GM12878 (cell line): ENCODE measurements around the gene DHCR7. TPM values are rescaled to one million over a fixed set of nuclear protein-coding genes. Genes with fewer than 3 reads are reported as not detected.

Experiments
- ATAC-seq: fragments of 200-7000 bp; cut with Tn5 transposase; 3 replicates; pipeline ENCODE4 v1.9.1; 2020; ENCODE audit warnings: mild to moderate bottlenecking, moderate library complexity
- BruUV-seq: library from RNA; stranded (reverse); fragments of 400-500 nt; replicated peaks from 2 replicates; lab custom pipeline; 2021; lab: Mats Ljungman, UMichigan
- CTCF ChIA-PET: fragments of 300-600 bp; sonication (Branson Sonifier 250); formaldehyde crosslinking; extraction: SDS; loops from one replicate; lab custom pipeline; 2021; ENCODE audit warnings: inconsistent platforms; lab: Yijun Ruan, JAX
- POLR2A ChIA-PET: fragments of 350-600 bp; formaldehyde crosslinking; extraction: SDS; loops from one replicate; lab custom pipeline; 2021; ENCODE audit warnings: inconsistent platforms; lab: Charles Lee
- RAD21 ChIA-PET: fragments of 300-600 bp; sonication (Branson Sonifier 250); formaldehyde crosslinking; loops from one replicate; lab custom pipeline; 2023; ENCODE audit warnings: antibody characterized with exemption; ENCODE audit not compliant: unreplicated experiment; lab: Charles Lee
- SMC1A ChIA-PET: fragments of 300-600 bp; sonication (Branson Sonifier 250); formaldehyde crosslinking; loops from one replicate; lab custom pipeline; 2023; ENCODE audit not compliant: unreplicated experiment, uncharacterized antibody; lab: Charles Lee
- DNase-seq: peaks from one replicate; pipeline ENCODE4 v3.0.0-alpha.2; 2011; ENCODE audit warnings: low read depth, low spot score
- FAIRE-seq: peaks from 3 replicates; lab custom pipeline; 2011; peaks lifted over from hg19 to GRCh38; lab: Jason Lieb, UNC
- H2AFZ ChIP-seq: 2 replicates; pipeline ENCODE4 v1.6.0; 2011; ENCODE audit warnings: low read depth, low read length, control low read depth; ENCODE audit not compliant: control insufficient read depth
- H3K27ac ChIP-seq: 2 replicates; pipeline ENCODE4 v1.5.1; 2011; ENCODE audit warnings: control low read depth; ENCODE audit not compliant: control insufficient read depth, insufficient read depth
- H3K27me3 ChIP-seq, 2 experiments: replicated peaks in 1 of 2; 2 replicates each; pipeline versions ENCODE4 v1.6.0 to v1.6.1; 2011; ENCODE audit warnings: low read length in 1 of 2; ENCODE audit not compliant: control insufficient read depth in 2 of 2, insufficient read depth in 2 of 2
- H3K36me3 ChIP-seq, 2 experiments: 2 replicates each; pipeline ENCODE4 v1.5.1; 2011; ENCODE audit warnings: low read length in 1 of 2; ENCODE audit not compliant: control insufficient read depth in 2 of 2, insufficient read depth in 2 of 2
- H3K4me1 ChIP-seq: 2 replicates; pipeline ENCODE4 v1.6.1; 2011; ENCODE audit warnings: mild to moderate bottlenecking, low read length, moderate library complexity, mixed read lengths; ENCODE audit not compliant: control insufficient read depth, insufficient read depth
- H3K4me2 ChIP-seq: 2 replicates; pipeline ENCODE4 v1.6.0; 2011; ENCODE audit warnings: control low read depth; ENCODE audit not compliant: control insufficient read depth, insufficient read depth
- H3K4me3 ChIP-seq: fragments of 200-600 bp; sonication (generic); 2 replicates; pipeline ENCODE4 v1.5.1; 2016
- H3K79me2 ChIP-seq: 2 replicates; pipeline ENCODE4 v1.6.0; 2011; ENCODE audit warnings: low read length; ENCODE audit not compliant: control insufficient read depth, insufficient read depth
- H3K9ac ChIP-seq: 2 replicates; pipeline ENCODE4 v1.8.0; 2011; ENCODE audit warnings: low read length, control low read depth, mixed read lengths; ENCODE audit not compliant: control insufficient read depth, insufficient read depth
- H3K9me3 ChIP-seq: replicated peaks from 3 replicates; pipeline ENCODE4 v1.5.1; 2011; ENCODE audit warnings: mild to moderate bottlenecking, low read length; ENCODE audit not compliant: control insufficient read depth, insufficient read depth
- H4K20me1 ChIP-seq: 2 replicates; pipeline ENCODE4 v1.6.0; 2011; ENCODE audit not compliant: control insufficient read depth, insufficient read depth
- ATF2 ChIP-seq: IDR thresholded peaks from 2 replicates; pipeline ENCODE4 v1.6.1; 2012; ENCODE audit warnings: low read length, inconsistent platforms
- CREM ChIP-seq: IDR thresholded peaks from 2 replicates; pipeline ENCODE4 v1.6.1; 2014; ENCODE audit warnings: antibody characterized with exemption, low read depth
- CUX1 ChIP-seq: IDR thresholded peaks from 2 replicates; pipeline ENCODE4 v1.6.1; 2012; ENCODE audit warnings: improper control_type of control experiment, low read depth, low read length; ENCODE audit not compliant: insufficient replicate concordance
- HCFC1 ChIP-seq: fragments of 150-350 bp; IDR thresholded peaks from 2 replicates; pipeline ENCODE4 v1.6.1; 2014; ENCODE audit warnings: low read length
- IRF4 ChIP-seq: IDR thresholded peaks from 2 replicates; pipeline ENCODE4 v1.6.1; 2011; ENCODE audit warnings: low read depth, low read length
- MYB ChIP-seq: fragments of 150-350 bp; IDR thresholded peaks from 2 replicates; pipeline ENCODE4 v1.6.1; 2014; ENCODE audit warnings: mild to moderate bottlenecking, low read depth, low read length, borderline replicate concordance
- STAT3 ChIP-seq: IDR thresholded peaks from 2 replicates; pipeline ENCODE4 v1.6.1; 2011; ENCODE audit warnings: low read depth, low read length, improper control_type of control experiment
- ZNF274 ChIP-seq: IDR thresholded peaks from one replicate; pipeline ENCODE4 v1.8.0; 2011; ENCODE audit not compliant: insufficient read length, insufficient read depth
- WGBS: methylation state at CpG from one replicate; pipeline ENCODE4 v1.1.6; 2016; ENCODE audit warnings: low lambda C conversion rate; ENCODE audit not compliant: insufficient replicate concordance, insufficient coverage; ENCODE audit errors: missing lambda C conversion rate; 5-methylcytosine and 5-hydroxymethylcytosine counted together
- in situ Hi-C: fragments of 300-500 bp; cut with MboI; formaldehyde crosslinking; loops from 9 replicates; pipeline ENCODE4 v1.14.3; 2018; ENCODE audit warnings: mixed read lengths
- intact Hi-C: fragments of 100-400 bp; cut with micrococcal nuclease; formaldehyde crosslinking; loops from one replicate; pipeline ENCODE4 v1.14.2; 2022; ENCODE audit not compliant: unreplicated experiment
- polyA plus RNA-seq, 11 experiments: library from polyadenylated mRNA; depleted of rRNA in 4 of 11; unstranded in 6 of 11; stranded (reverse) in 5 of 11; fragments of >200 nt; fragmentation: Nextera tagmentation in 4 of 11; fragmentation: Illumina TruSeq in 1 of 11; extraction: Ambion mirVana in 4 of 11; extraction: Trizol in 1 of 11; gene quantifications; 1 replicate in 1 of 11; 2 replicates in 10 of 11; pipeline versions ENCODE4 v1.2.1 to v1.2.3, GENCODE V29; 2011 to 2016; ENCODE audit warnings: inconsistent platforms in 2 of 11, missing spikeins in 2 of 11, low read depth in 1 of 11
- total RNA-seq, 4 experiments: library from RNA; depleted of rRNA in 3 of 4; stranded (reverse); fragments of >200 nt in 3 of 4; fragmentation: Illumina TruSeq in 1 of 4; extraction: Trizol in 1 of 4; gene quantifications; 2 replicates each; pipeline versions ENCODE4 v1.2.1 to v1.2.3, GENCODE V29; 2013 to 2021
- TF ChIP-seq, protein P1 (sequence below): fragments of 450-650 bp; IDR thresholded peaks from 2 replicates; pipeline ENCODE4 v1.6.1; 2017; ENCODE audit warnings: mild to moderate bottlenecking, moderate library complexity

The DHCR7 gene
- total and polyA plus RNA-seq, 10 of the 15 experiments (the other 5 are each of a cell fraction or from before 2014, with no cell fraction given) = 4.2 to 115 (median 57.8) TPM

- Histone ChIP-seq H3K27ac (no peak overlapping the region), H3K4me3 (no peak overlapping the region), H3K79me2 (no peaks in the 10 kb centered on the region), H3K4me1 (no peaks in the 10 kb centered on the region), H4K20me1 (no peaks in the 10 kb centered on the region), H3K9me3 (no peaks in the 10 kb centered on the region; the same call in 2 of the 3 replicates), H3K4me2 (no peak overlapping the region), H3K27me3 (no peaks in the 10 kb centered on the region), H2AFZ (no peak overlapping the region), H3K9ac (no peak overlapping the region), H3K36me3 (no peaks in the 10 kb centered on the region)
- FAIRE-seq (no peak), DNase-seq (no peak), ATAC-seq (no peak)
- in situ Hi-C loops (no loop called here), intact Hi-C loops (no loop called here)
- BruUV-seq = no TSS peak
- ChIA-PET SMC1A (no interaction called here), POLR2A (no interaction called here), RAD21 (no interaction called here), CTCF (no interaction called here)
- TF ChIP-seq, protein P1, sequence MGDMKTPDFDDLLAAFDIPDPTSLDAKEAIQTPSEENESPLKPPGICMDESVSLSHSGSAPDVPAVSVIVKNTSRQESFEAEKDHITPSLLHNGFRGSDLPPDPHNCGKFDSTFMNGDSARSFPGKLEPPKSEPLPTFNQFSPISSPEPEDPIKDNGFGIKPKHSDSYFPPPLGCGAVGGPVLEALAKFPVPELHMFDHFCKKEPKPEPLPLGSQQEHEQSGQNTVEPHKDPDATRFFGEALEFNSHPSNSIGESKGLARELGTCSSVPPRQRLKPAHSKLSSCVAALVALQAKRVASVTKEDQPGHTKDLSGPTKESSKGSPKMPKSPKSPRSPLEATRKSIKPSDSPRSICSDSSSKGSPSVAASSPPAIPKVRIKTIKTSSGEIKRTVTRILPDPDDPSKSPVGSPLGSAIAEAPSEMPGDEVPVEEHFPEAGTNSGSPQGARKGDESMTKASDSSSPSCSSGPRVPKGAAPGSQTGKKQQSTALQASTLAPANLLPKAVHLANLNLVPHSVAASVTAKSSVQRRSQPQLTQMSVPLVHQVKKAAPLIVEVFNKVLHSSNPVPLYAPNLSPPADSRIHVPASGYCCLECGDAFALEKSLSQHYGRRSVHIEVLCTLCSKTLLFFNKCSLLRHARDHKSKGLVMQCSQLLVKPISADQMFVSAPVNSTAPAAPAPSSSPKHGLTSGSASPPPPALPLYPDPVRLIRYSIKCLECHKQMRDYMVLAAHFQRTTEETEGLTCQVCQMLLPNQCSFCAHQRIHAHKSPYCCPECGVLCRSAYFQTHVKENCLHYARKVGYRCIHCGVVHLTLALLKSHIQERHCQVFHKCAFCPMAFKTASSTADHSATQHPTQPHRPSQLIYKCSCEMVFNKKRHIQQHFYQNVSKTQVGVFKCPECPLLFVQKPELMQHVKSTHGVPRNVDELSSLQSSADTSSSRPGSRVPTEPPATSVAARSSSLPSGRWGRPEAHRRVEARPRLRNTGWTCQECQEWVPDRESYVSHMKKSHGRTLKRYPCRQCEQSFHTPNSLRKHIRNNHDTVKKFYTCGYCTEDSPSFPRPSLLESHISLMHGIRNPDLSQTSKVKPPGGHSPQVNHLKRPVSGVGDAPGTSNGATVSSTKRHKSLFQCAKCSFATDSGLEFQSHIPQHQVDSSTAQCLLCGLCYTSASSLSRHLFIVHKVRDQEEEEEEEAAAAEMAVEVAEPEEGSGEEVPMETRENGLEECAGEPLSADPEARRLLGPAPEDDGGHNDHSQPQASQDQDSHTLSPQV = no peak
- TF ChIP-seq MYB = no peak
- no peak for TF ChIP-seq CREM
- TF ChIP-seq STAT3 = no peak
- TF ChIP-seq ATF2 = no peak
- no peak for TF ChIP-seq CUX1
- TF ChIP-seq IRF4 = no peak
- TF ChIP-seq ZNF274 = no peak
- TF ChIP-seq HCFC1 = no peak
- 38% methylated on average over 8 of the region's 8 CpGs for WGBS
Measured at GRCh38 chr11:71404209-71404608, 44.0 kb downstream of the DHCR7 start.
